Progenitor cell of endocrine pancreas (in vitro differentiated cells): ENCODE results near the gene U2AF1L4. TPM values are rescaled to one million over a fixed set of nuclear protein-coding genes. Genes with fewer than 3 reads are reported as not detected.

Source experiments
- DNase-seq: peaks from one replicate; pipeline ENCODE4 v3.0.0; 2021; ENCODE audit warnings: low spot score; ENCODE audit not compliant: unreplicated experiment
- H3K27ac Mint-ChIP-seq: 2 replicates; pipeline ENCODE4 v1.8.0; 2021; ENCODE audit warnings: mild to moderate bottlenecking, moderate library complexity, mixed read lengths
- H3K27me3 Mint-ChIP-seq: 2 replicates; pipeline ENCODE4 v1.8.0; 2021; ENCODE audit warnings: mixed read lengths
- H3K36me3 Mint-ChIP-seq: 2 replicates; pipeline ENCODE4 v1.8.0; 2022; ENCODE audit warnings: mixed read lengths; ENCODE audit not compliant: insufficient read depth
- H3K4me1 Mint-ChIP-seq: 2 replicates; pipeline ENCODE4 v1.8.0; 2021; ENCODE audit warnings: low read depth, mixed read lengths
- H3K4me3 Mint-ChIP-seq: 2 replicates; pipeline ENCODE4 v1.8.0; 2021; ENCODE audit warnings: low read depth, mild to moderate bottlenecking, moderate library complexity, mixed read lengths
- H3K9me3 Mint-ChIP-seq: 2 replicates; pipeline ENCODE4 v1.8.0; 2021; ENCODE audit warnings: low read depth, mixed read lengths
- total RNA-seq: library from RNA; stranded (reverse); gene quantifications from 2 replicates; pipeline ENCODE4 v1.2.1, GENCODE V29; 2021
- TF ChIP-seq, protein P1 (sequence below): fragments of 200-600 bp; sonication (generic); IDR thresholded peaks from one replicate; pipeline ENCODE4 v1.5.0; 2021; ENCODE audit warnings: antibody characterized with exemption, mild to moderate bottlenecking; ENCODE audit not compliant: unreplicated experiment

Gene U2AF1L4
- total RNA-seq, 1 donor from 2014 or later = 37.4 TPM

DNA sequence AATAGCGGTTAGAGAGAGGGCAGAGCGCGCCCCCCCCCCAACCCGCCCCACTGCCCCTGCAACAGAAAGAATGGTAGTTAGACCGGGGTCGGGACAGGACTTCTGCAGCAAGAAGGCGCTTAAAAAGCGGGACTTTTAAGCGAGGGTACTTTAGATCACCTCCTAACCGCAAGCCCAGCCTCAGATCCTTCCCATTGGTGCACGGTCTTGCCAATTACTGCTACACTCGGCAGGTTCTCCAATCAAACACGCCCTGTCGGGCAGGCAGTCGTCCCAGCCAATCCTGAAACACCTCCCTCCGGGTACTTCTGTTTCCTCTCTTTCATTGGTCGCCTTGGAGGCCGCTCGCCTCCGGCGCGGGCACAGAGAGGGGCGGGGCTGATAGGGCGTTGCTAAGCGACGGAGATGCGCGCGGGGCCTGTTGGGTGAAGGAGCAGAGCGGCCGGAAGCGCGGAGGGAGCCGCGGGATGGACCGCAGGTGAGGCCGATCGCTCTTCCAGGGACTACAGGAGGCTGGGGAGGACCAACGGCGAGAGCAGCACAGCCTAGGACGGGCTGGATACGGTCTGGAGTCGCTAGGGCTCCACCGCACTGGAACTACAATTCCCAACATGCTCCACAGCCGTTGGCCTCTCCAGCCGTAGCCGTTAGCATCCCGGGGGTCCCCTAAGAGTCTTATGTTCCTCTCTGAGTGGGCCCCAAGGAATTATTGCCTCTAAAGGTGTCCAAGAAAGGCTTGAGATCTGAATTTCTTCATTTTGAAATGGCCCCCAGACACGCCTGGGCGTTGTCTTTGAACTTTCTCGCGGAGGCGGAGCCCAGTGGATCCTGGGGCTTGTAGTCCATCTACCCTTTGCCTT, 12.8 kb upstream of the U2AF1L4 start, which contains the start of gene PROSER3:
Gene PROSER3 (plus strand): TSS at position 428 of the 860 bp plus-strand sequence. CDS start 40 bp downstream, at position 468.
- Mint-ChIP-seq H3K36me3 (peaks cover 17% of the 10 kb centered on the region), H3K9me3 (no peaks in the 10 kb centered on the region), H3K4me1 (peaks cover 12% of the 10 kb centered on the region), H3K27ac (peak within 1 kb of the TSS; percentile 91), H3K4me3 (peak within 1 kb of the TSS; percentile 94), H3K27me3 (peaks cover 20% of the 10 kb centered on the region)
- TF ChIP-seq, protein P1, sequence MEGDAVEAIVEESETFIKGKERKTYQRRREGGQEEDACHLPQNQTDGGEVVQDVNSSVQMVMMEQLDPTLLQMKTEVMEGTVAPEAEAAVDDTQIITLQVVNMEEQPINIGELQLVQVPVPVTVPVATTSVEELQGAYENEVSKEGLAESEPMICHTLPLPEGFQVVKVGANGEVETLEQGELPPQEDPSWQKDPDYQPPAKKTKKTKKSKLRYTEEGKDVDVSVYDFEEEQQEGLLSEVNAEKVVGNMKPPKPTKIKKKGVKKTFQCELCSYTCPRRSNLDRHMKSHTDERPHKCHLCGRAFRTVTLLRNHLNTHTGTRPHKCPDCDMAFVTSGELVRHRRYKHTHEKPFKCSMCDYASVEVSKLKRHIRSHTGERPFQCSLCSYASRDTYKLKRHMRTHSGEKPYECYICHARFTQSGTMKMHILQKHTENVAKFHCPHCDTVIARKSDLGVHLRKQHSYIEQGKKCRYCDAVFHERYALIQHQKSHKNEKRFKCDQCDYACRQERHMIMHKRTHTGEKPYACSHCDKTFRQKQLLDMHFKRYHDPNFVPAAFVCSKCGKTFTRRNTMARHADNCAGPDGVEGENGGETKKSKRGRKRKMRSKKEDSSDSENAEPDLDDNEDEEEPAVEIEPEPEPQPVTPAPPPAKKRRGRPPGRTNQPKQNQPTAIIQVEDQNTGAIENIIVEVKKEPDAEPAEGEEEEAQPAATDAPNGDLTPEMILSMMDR = no peak
- DNase-seq = peak; percentile 97

DNA sequence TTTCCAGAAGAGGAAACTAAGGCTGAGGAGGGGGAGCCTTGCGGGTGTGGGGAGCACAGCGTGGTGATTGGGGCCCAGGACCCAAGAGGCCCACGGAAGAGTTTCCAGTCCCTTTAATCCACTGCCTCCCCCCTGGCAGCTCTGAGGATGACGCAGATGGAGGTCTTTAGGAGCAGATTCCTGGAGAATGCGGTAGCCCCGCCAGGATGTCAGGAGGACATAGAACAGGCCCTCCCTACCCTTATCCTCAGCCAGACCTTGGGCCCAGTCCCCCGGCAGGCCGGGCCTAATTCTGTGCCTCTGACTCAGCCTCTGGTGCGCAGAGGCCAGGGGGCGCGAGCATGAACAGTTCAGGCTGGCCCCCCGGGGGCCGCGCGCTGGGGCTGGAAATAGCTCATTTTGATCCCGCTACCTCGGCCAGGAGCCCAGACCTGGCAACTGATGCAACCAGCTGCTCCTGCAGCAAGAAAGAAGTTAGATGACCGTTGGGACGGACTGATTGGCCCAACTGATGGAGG, 12.1 kb upstream of the U2AF1L4 start:
- Mint-ChIP-seq H3K4me3 (peak overlapping the region; percentile 94), H3K9me3 (no peaks in the 10 kb centered on the region), H3K27ac (peak overlapping the region; percentile 91), H3K27me3 (peaks cover 20% of the 10 kb centered on the region), H3K36me3 (peaks cover 17% of the 10 kb centered on the region), H3K4me1 (peaks cover 12% of the 10 kb centered on the region)
- DNase-seq = no peak
- TF ChIP-seq, protein P1 = no peak

DNA sequence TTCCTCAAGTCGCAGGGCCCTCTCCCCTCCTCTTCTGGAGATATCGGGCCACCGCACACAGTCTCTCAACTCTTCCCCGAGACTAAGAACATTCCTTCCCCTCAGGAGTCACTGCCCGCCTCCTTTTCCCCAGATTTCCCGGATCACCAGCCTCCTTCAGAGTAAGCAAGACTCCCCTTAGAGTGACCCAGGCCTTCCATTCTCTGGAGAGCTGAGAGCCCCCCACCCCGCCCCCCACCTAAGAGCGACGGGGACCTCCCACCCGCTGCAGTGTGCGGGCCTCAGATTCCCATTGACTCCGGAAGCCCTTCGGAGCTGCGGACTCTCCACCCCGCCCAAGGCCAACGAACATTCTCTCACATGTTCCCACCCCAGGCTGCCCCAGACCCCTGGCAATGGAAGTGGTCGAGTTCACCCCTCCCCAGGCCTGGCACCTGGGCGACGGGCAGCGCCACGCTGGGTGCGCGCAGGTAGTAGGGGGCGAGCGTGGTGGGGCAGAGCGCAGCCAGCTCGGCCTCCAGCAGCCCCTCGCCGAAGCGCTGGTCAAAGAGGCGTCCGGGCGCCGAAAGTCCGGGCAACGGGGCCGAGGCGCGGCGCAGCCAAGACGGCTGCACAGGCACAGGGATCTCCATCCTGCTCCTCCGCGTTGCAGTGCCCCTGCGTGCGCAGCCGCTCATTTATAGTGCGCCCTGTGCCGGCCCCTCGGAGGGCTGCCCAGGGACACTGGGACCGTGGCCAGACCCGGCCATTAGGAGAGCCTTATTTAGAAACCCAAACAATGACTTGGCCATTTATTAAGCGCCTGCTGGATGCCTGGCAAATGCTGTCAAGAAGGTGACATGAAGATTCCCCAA, 11.4 kb upstream of the U2AF1L4 start, which contains the start of gene HSPB6:
Gene HSPB6 (minus strand): TSS at position 653 of the 854 bp plus-strand sequence. CDS start 21 bp downstream, at position 632.
- no peak for DNase-seq
- peaks cover 13% of the 10 kb centered on the region for H3K36me3 Mint-ChIP-seq
- TF ChIP-seq, protein P1 = no peak
- peaks cover 12% of the 10 kb centered on the region for H3K4me1 Mint-ChIP-seq
- H3K27ac Mint-ChIP-seq = peak within 1 kb of the TSS; percentile 91
- no peaks in the 10 kb centered on the region for H3K9me3 Mint-ChIP-seq
- peak within 1 kb of the TSS; percentile 94 for H3K4me3 Mint-ChIP-seq
- peaks cover 20% of the 10 kb centered on the region for H3K27me3 Mint-ChIP-seq

DNA sequence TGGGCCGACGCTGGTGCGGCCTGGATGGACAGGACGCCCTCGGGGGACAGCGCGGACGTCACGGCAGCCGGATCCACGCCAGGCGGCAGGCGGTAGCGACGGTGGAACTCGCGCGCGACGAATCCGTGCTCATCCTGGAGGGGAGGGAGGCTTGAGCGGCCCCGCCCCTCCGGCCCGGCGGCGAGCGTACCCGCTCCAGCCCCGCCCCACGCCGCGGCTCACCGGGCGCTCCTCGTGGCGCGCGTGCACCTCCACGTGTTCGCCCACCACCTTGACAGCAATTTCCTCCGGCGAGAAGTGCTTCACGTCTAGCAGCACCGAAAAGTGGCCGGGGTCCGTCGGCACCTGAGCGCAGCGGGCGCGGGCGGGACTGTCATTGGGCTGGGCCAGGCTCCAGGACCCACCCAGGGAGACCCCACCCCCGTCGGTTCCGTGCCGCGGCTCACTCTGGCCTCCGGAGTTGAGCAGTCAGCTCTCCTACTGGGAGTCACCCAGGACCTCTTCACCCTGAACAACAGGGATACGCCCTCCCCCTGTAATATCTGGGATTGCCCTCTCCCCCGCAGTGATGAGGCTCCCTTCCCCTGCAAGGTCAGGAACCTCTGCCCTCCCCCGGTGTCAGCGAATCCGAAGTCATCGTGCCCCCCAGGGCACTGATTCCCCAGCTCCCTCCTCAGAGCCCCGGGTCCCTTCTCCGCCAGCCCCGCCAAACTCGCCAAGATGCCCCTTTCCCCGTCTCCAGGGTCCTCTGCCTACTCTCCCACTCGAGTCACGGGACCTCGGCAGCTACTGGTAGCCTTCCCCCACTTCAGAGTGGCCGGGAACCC, 10.5 kb upstream of the U2AF1L4 start:
- peak overlapping the region; percentile 6 for H3K27ac Mint-ChIP-seq
- H3K9me3 Mint-ChIP-seq = no peaks in the 10 kb centered on the region
- H3K4me1 Mint-ChIP-seq = peaks cover 12% of the 10 kb centered on the region
- TF ChIP-seq, protein P1 = no peak
- DNase-seq = no peak
- H3K36me3 Mint-ChIP-seq = peaks cover 13% of the 10 kb centered on the region
- H3K27me3 Mint-ChIP-seq = peaks cover 20% of the 10 kb centered on the region
- peak overlapping the region; percentile 34 for H3K4me3 Mint-ChIP-seq
